Heart left ventricle (tissue), 16 donors: Measurements from ENCODE around the gene RPL36A. TPM values are rescaled to one million over a fixed set of nuclear protein-coding genes. Genes with fewer than 3 reads are reported as not detected.

Experiments
- ATAC-seq, 4 donors: fragments of 200-7000 bp; cut with Tn5 transposase; one replicate each; pipeline ENCODE4 v1.9.1; 2020 to 2022; ENCODE audit warnings: moderate library complexity in 4 of 4, mild to moderate bottlenecking in 3 of 4, moderate number of reproducible peaks in 1 of 4
- DNase-seq, 5 donors: peaks; one replicate each; pipeline ENCODE4 v3.0.0-alpha.2; 2020
- H3K27ac ChIP-seq, 12 donors: fragments of 200-600 bp; sonication (generic) in 4 of 12; one replicate each; pipeline versions ENCODE4 v1.5.0 to v1.8.0; 2016 to 2022; ENCODE audit warnings: mild to moderate bottlenecking in 2 of 12
- H3K27me3 ChIP-seq, 9 donors: fragments of 200-600 bp; sonication (generic) in 2 of 9; one replicate each; pipeline versions ENCODE4 v1.5.1 to v1.8.0; 2016 to 2022; ENCODE audit warnings: mild to moderate bottlenecking in 3 of 9
- H3K36me3 ChIP-seq, 9 donors: fragments of 200-600 bp; sonication (generic) in 2 of 9; one replicate each; pipeline versions ENCODE4 v1.5.0 to v1.8.0; 2018 to 2022; ENCODE audit warnings: mild to moderate bottlenecking in 2 of 9
- H3K4me1 ChIP-seq, 12 donors: fragments of 200-600 bp; sonication (generic) in 4 of 12; one replicate each; pipeline versions ENCODE4 v1.5.0 to v1.8.0; 2016 to 2022; ENCODE audit warnings: mild to moderate bottlenecking in 3 of 12
- H3K4me3 ChIP-seq, 12 donors: fragments of 200-600 bp; sonication (generic) in 4 of 12; one replicate each; pipeline versions ENCODE4 v1.5.0 to v1.8.0; 2017 to 2022; ENCODE audit warnings: mild to moderate bottlenecking in 9 of 12, moderate library complexity in 4 of 12
- H3K9me3 ChIP-seq, 12 donors: fragments of 200-600 bp; sonication (generic) in 4 of 12; one replicate each; pipeline versions ENCODE4 v1.5.0 to v1.8.0; 2016 to 2022; ENCODE audit warnings: mild to moderate bottlenecking in 1 of 12
- POLR2A ChIP-seq, 2 donors: fragments of 450-650 bp; IDR thresholded peaks; one replicate each; pipeline ENCODE4 v1.6.1; 2017; ENCODE audit warnings: antibody characterized with exemption in 2 of 2, mild to moderate bottlenecking in 2 of 2, moderate library complexity in 2 of 2
- WGBS, 4 donors: extraction: QIAGEN DNeasy Blood & Tissue Kit in 2 of 4; methylation state at CpG; one replicate each; pipeline versions ENCODE4 v1.1.5 to v1.1.7; 2013 to 2018; 5-methylcytosine and 5-hydroxymethylcytosine counted together
- intact Hi-C, 10 donors: fragments of 100-400 bp; cut with DNase I; formaldehyde crosslinking; loops; one replicate each; pipeline versions ENCODE4 v1.11.1 to v1.14.2; 2022
- polyA plus RNA-seq, 2 donors: library from polyadenylated mRNA; stranded (reverse); fragments of 200-250 nt; gene quantifications; one replicate each; pipeline ENCODE4 v1.2.3, GENCODE V29; 2013
- total RNA-seq, 9 donors: library from RNA; depleted of rRNA in 2 of 9; stranded (reverse); fragments of >200 nt in 2 of 9; fragmentation: NEBNext Ultra II Directional in 3 of 9; extraction: Animal tissue kit (Norgen Biotek cat#: 25700) in 3 of 9; gene quantifications; one replicate each; pipeline versions ENCODE4 v1.1.0 to v1.2.4, GENCODE V29; 2016 to 2023
- TF ChIP-seq, protein P1 (sequence below), 12 donors: fragments of 200-600 bp; sonication (generic) in 4 of 12; IDR thresholded peaks; one replicate each; pipeline versions ENCODE4 v1.5.0 to v1.8.0; 2018 to 2022; ENCODE audit warnings: antibody characterized with exemption in 12 of 12, mild to moderate bottlenecking in 5 of 12
- donor health status: ischemic (EF 13 %, LVEDD 7.1; RV severe dilation, severe dysfunction).
- donor health status: healthy with polysubstance abuse.
- donor health status: DM: no; HTN: yes; CAD: no.
- donor health status: DM: no; HTN: no; CAD: no.
- donor health status: ischemic (EF 25% LVEDD 6.9; RV normal size, moderate dysfunction).
- donor health status: ischemic (EF 25% LVEDD 5.7; RV mildly dilated, moderate dysfunction).
- donor health status: healthy.
- donor health status: DM: yes; HTN: yes; CAD: no.
- donor health status: ischemic (EF 35%, LVEDD 5.7; RV mildly dilated, moderate dysfunction).
- donor health status: nonischemic (EF 11% LVEDD 7.7; RV severe dilation, severe dysfunction).
- donor health status: DM: yes; HTN: yes; CAD: no.
- donor health status: PGD.
- donor health status: ischemic (EF 29% LVEDD 5.4; RV normal size, mild dysfunction).
- donor health status: nonischemic (EF 23%, LVEDD 6.1; RV moderate dilation, normal function).

The RPL36A gene
- total and polyA plus RNA-seq, 11 donors: 47.8 to 2,246 (median 69.8) TPM

DNA sequence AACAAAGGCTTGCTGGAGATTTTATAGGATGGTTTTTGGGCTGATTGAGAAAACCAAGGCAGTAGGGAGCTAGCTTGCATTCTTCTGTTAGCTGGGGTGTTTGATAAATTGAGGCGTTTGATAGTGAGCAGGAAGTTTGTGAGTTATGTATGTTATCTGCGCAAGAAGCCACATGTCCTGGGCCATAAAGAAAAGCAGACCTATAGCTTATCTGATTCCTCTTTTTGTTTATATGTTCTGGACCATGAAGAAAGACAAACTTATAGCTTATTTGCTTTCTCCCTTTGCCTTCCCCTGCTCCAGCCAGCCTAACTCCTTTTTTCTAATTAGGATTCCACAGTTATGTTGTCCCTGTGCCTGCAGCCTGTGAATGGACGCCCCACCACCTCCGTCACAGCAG, 26.4 kb downstream of the RPL36A start:
- DNase-seq: no peak
- intact Hi-C loops: loop anchor here (5.0 to 10.0 kb wide), 6 partner anchors 135 to 385 kb away; partner anchors contain the start of gene ARMCX1 (in 6 of the 10)
- peaks cover 0 to 27% (median 7%) of the 10 kb centered on the region in 12 donors for H3K4me1 ChIP-seq
- 59 to 69% (median 65%) methylated on average over 4 of the region's 4 CpGs for WGBS, 4 donors
- peak overlapping the region in 7 of 12 donors; percentile 82 to 97 (median 93) for H3K27ac ChIP-seq
- H3K36me3 ChIP-seq: peaks cover 0 to 29% (median 20%) of the 10 kb centered on the region in 9 donors
- no peak for ATAC-seq
- peak overlapping the region in 3 of 12 donors; percentile 70 to 79 (median 78) for H3K4me3 ChIP-seq
- no peaks in the 10 kb centered on the region for H3K9me3 ChIP-seq
- TF ChIP-seq POLR2A (IDR thresholded peaks at IDR 0.05): no peak
- TF ChIP-seq, protein P1, sequence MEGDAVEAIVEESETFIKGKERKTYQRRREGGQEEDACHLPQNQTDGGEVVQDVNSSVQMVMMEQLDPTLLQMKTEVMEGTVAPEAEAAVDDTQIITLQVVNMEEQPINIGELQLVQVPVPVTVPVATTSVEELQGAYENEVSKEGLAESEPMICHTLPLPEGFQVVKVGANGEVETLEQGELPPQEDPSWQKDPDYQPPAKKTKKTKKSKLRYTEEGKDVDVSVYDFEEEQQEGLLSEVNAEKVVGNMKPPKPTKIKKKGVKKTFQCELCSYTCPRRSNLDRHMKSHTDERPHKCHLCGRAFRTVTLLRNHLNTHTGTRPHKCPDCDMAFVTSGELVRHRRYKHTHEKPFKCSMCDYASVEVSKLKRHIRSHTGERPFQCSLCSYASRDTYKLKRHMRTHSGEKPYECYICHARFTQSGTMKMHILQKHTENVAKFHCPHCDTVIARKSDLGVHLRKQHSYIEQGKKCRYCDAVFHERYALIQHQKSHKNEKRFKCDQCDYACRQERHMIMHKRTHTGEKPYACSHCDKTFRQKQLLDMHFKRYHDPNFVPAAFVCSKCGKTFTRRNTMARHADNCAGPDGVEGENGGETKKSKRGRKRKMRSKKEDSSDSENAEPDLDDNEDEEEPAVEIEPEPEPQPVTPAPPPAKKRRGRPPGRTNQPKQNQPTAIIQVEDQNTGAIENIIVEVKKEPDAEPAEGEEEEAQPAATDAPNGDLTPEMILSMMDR (IDR thresholded peaks at IDR 0.05): no peak
- H3K27me3 ChIP-seq: peaks cover 0 to 29% (median 0%) of the 10 kb centered on the region in 9 donors

DNA sequence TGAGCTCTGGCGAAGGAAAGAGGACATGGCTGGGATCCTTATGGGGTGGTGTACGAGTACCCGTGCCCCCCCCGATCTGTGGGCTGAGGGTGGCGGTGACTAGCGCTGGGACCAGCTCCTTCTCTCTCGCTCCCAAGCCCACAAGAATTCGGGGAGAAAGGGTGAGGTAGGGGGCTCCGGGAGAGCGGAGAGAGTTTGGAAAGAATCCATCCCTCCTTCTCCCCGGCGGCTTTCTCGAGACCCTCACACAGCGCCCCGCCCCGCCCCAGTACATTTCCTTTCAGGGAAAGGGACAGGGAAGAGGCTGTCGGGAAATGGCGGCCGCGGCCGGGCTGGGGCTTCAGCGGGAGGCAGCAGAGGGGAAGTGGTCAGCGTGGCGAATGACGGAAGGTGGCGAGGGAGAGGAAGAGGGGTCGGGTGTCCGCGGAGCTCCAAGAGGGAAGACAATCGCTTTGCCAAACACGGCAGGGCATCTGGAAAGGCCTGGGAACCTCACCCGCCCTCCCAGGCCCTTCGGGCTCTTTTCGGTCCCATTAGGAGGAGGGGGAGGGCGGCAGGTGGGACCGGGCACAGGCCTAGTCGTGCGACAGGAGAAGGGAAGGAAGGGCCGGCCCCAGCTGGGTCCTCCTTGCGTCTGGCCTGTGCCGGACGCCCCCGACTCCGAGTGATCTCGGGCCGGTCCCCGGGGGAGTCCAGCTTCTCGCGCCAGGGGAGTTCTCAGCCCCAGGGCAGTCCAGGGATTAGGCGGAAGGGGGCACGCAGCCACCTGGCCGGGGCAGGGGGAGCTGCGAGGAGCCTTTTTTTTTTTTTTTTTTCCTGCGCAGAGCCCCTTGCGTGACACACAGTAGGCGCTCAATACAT, 27.4 kb downstream of the RPL36A start:
- peaks cover 0 to 29% (median 0%) of the 10 kb centered on the region in 9 donors for H3K27me3 ChIP-seq
- no peak for TF ChIP-seq POLR2A (IDR thresholded peaks at IDR 0.05)
- TF ChIP-seq, protein P1 (IDR thresholded peaks at IDR 0.05): peak in 1 of 12 donors; percentile 3
- H3K36me3 ChIP-seq: peaks cover 0 to 25% (median 10%) of the 10 kb centered on the region in 9 donors
- 0 to 28% (median 12%) methylated on average over 51 to 56 of the region's 56 CpGs for WGBS, 4 donors
- H3K27ac ChIP-seq: peak overlapping the region; percentile 82 to 97 (median 95)
- peaks cover 0 to 25% (median 5%) of the 10 kb centered on the region in 12 donors for H3K4me1 ChIP-seq
- no peaks in the 10 kb centered on the region for H3K9me3 ChIP-seq
- ATAC-seq (peak; percentile 85 to 95 (median 90)), DNase-seq (peak; percentile 71 to 87 (median 76))
- intact Hi-C loops: loop anchor here (5.0 to 10.0 kb wide), 6 partner anchors 134 to 384 kb away; partner anchors contain the start of gene ARMCX1 (in 6 of the 10)
- peak overlapping the region; percentile 43 to 89 (median 69) for H3K4me3 ChIP-seq

DNA sequence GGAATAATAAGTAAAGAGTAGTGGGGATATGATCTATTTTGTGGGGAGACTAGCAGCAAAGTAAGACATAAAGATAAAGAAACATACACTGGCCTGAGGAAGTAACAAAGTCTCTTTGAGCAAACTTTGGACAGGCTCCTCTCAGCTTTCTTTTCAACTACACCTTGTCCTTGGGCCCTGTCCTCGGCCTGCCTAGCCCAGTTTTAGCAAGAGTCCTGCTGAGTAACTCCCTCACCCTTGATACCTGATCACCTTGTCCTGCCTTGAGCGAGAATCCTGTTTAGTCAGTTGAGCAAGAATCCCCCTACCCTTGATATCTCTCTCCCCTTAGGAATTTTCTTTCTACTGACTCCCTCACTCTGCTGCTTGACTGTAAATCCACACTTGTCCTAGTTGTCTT, 28.7 kb downstream of the RPL36A start:
- TF ChIP-seq, protein P1 (IDR thresholded peaks at IDR 0.05): no peak
- TF ChIP-seq POLR2A (IDR thresholded peaks at IDR 0.05): no peak
- peak overlapping the region in 4 of 12 donors; percentile 82 to 96 (median 94) for H3K27ac ChIP-seq
- no peak for ATAC-seq
- intact Hi-C loops: loop anchor here (5.0 to 10.0 kb wide), 6 partner anchors 133 to 383 kb away; partner anchors contain the start of gene ARMCX1 (in 6 of the 10)
- H3K9me3 ChIP-seq: no peaks in the 10 kb centered on the region
- H3K4me1 ChIP-seq: peaks cover 0 to 25% (median 5%) of the 10 kb centered on the region in 12 donors
- H3K27me3 ChIP-seq: peaks cover 0 to 29% (median 0%) of the 10 kb centered on the region in 9 donors
- H3K4me3 ChIP-seq: peak overlapping the region in 1 of 12 donors; percentile 68
- WGBS, 4 donors: 61 to 88% (median 74%) methylated on average over 2 of the region's 2 CpGs
- H3K36me3 ChIP-seq: peaks cover 0 to 24% (median 0%) of the 10 kb centered on the region in 9 donors
- no peak for DNase-seq

DNA sequence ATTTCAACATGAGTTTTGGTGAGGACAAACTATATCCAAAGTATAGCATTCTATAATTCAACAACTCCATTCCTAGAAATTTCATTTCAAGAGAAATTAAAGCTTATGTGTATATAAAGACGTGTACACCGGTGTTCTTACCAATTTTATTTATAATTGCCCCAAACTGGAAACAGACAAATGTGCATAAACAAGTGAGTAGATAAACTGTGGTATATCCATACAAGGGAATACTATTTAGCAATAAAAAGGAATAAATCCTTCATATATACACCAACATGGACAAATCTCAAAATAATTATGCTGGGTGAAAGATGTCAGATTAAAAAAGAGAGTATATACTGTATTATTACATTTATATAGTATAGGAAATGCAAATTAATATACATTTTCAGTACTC, 37.1 kb downstream of the RPL36A start:
- no peak for DNase-seq
- H3K36me3 ChIP-seq: peaks cover 0 to 69% (median 13%) of the 10 kb centered on the region in 9 donors
- TF ChIP-seq, protein P1 (IDR thresholded peaks at IDR 0.05): no peak
- no peak for TF ChIP-seq POLR2A (IDR thresholded peaks at IDR 0.05)
- no peak overlapping the region for H3K4me3 ChIP-seq
- intact Hi-C loops: loop anchor here in 1 of 10 donors (10.0 kb wide), 1 partner anchor 57 kb away; the partner anchor contains the start of gene ARMCX4
- H3K4me1 ChIP-seq: no peaks in the 10 kb centered on the region
- H3K9me3 ChIP-seq: peaks cover 0 to 14% (median 0%) of the 10 kb centered on the region in 12 donors
- no peak overlapping the region for H3K27ac ChIP-seq
- 87 to 98% (median 95%) methylated on average over 2 of the region's 2 CpGs for WGBS, 4 donors
- ATAC-seq: no peak
- H3K27me3 ChIP-seq: no peaks in the 10 kb centered on the region
